CD8-positive, alpha-beta memory T cell (primary cell): ENCODE results near the gene AQR. TPM values are rescaled to one million over a fixed set of nuclear protein-coding genes. Genes with fewer than 3 reads are reported as not detected.

Experiments
- CTCF ChIA-PET: fragments of 350-600 bp; sonication (Branson Sonifier 250); formaldehyde crosslinking; loops from one replicate; lab custom pipeline; 2021; ENCODE audit warnings: antibody characterized with exemption; lab: Charles Lee
- POLR2A ChIA-PET: fragments of 350-600 bp; sonication (Branson Sonifier 250); formaldehyde crosslinking; loops from one replicate; lab custom pipeline; 2021; ENCODE audit warnings: antibody characterized with exemption; lab: Charles Lee
- DNase-seq, 5 donors: peaks; one replicate each; pipeline versions ENCODE4 v3.0.0 to v3.0.0-alpha.2; 2020 to 2022; ENCODE audit warnings: mixed read lengths in 1 of 5
- H3K27ac ChIP-seq: one replicate; pipeline ENCODE4 v1.7.0; 2013; ENCODE audit warnings: low read depth, mild to moderate bottlenecking, low read length, moderate library complexity
- H3K27me3 ChIP-seq: 2 replicates; pipeline ENCODE4 v1.7.0; 2013; ENCODE audit warnings: low read length, mild to moderate bottlenecking; ENCODE audit not compliant: insufficient read depth, poor library complexity, severe bottlenecking
- H3K36me3 ChIP-seq: 2 replicates; pipeline ENCODE4 v1.7.0; 2013; ENCODE audit warnings: mild to moderate bottlenecking, low read length, moderate library complexity; ENCODE audit not compliant: insufficient read depth
- H3K4me1 ChIP-seq: 2 replicates; pipeline ENCODE4 v1.7.0; 2013; ENCODE audit warnings: mild to moderate bottlenecking, low read length, moderate library complexity; ENCODE audit not compliant: insufficient read depth
- H3K4me3 ChIP-seq: 2 replicates; pipeline ENCODE4 v1.7.0; 2013; ENCODE audit warnings: mild to moderate bottlenecking, low read length
- H3K9me3 ChIP-seq: 2 replicates; pipeline ENCODE4 v1.7.0; 2013; ENCODE audit warnings: mild to moderate bottlenecking, low read length
- H3K27ac Mint-ChIP-seq, 8 donors: one replicate each; pipeline ENCODE4 v1.8.0; 2020 to 2021; ENCODE audit warnings: mixed read lengths in 8 of 8, mild to moderate bottlenecking in 6 of 8, inconsistent platforms in 3 of 8, moderate library complexity in 3 of 8
- H3K27me3 Mint-ChIP-seq, 2 donors: one replicate each; pipeline ENCODE4 v1.8.0; 2020 to 2021; ENCODE audit warnings: mixed read lengths in 2 of 2, mild to moderate bottlenecking in 1 of 2, moderate library complexity in 1 of 2
- H3K36me3 Mint-ChIP-seq, 3 donors: one replicate each; pipeline ENCODE4 v1.8.0; 2020 to 2021; ENCODE audit warnings: mixed read lengths in 3 of 3, inconsistent platforms in 1 of 3, mild to moderate bottlenecking in 1 of 3
- H3K4me1 Mint-ChIP-seq, 3 donors: one replicate each; pipeline ENCODE4 v1.8.0; 2020 to 2021; ENCODE audit warnings: mixed read lengths in 3 of 3, inconsistent platforms in 1 of 3, mild to moderate bottlenecking in 1 of 3
- H3K4me3 Mint-ChIP-seq, 7 donors: one replicate each; pipeline ENCODE4 v1.8.0; 2020 to 2021; ENCODE audit warnings: mixed read lengths in 7 of 7, mild to moderate bottlenecking in 6 of 7, moderate library complexity in 4 of 7, inconsistent platforms in 2 of 7
- H3K9me3 Mint-ChIP-seq, 5 donors: one replicate each; pipeline ENCODE4 v1.8.0; 2020 to 2022; ENCODE audit warnings: mixed read lengths in 5 of 5, mild to moderate bottlenecking in 3 of 5, moderate library complexity in 2 of 5, inconsistent platforms in 1 of 5
- polyA plus RNA-seq: library from polyadenylated mRNA; unstranded; fragments of 300-500 nt; fragmentation: Illumina TruSeq; gene quantifications from one replicate; pipeline ENCODE4 v1.2.3, GENCODE V29; 2021
- total RNA-seq, 2 experiments: library from RNA; stranded (reverse); gene quantifications; one replicate each; pipeline ENCODE4 v1.2.3, GENCODE V29; 2021

Gene AQR
- total and polyA plus RNA-seq, 3 experiments from 2014 or later, result 14.8 to 46.0 (median 41.7) TPM

- Histone ChIP-seq H3K4me1 (no peaks in the 10 kb centered on the region), H3K4me3 (no peak overlapping the region), H3K9me3 (no peaks in the 10 kb centered on the region), H3K27ac (no peak overlapping the region), H3K27me3 (no peaks in the 10 kb centered on the region), H3K36me3 (no peaks in the 10 kb centered on the region)
- Mint-ChIP-seq H3K27me3 (peaks cover 5 to 20% of the 10 kb centered on the region in 2 donors), H3K4me3 (no peak overlapping the region), H3K36me3 (no peaks in the 10 kb centered on the region), H3K9me3 (no peaks in the 10 kb centered on the region), H3K27ac (peak overlapping the region in 1 of 8 donors; percentile 49), H3K4me1 (peaks cover 3 to 20% (median 13%) of the 10 kb centered on the region in 3 donors)
- DNase-seq, result no peak
- ChIA-PET CTCF (no interaction called here), POLR2A (no interaction called here)
Observed at GRCh38 chr15:34994925-34995324, 25.4 kb upstream of the AQR start.

GRCh38 chr15:34993877-34994276 is 24.3 kb upstream of the AQR start:
- H3K27me3 Mint-ChIP-seq, result peaks cover 2 to 18% of the 10 kb centered on the region in 2 donors
- H3K36me3 ChIP-seq, result no peaks in the 10 kb centered on the region
- H3K4me1 Mint-ChIP-seq, result peaks cover 6 to 31% (median 22%) of the 10 kb centered on the region in 3 donors
- CTCF ChIA-PET, result no interaction called here
- H3K27ac ChIP-seq, result no peak overlapping the region
- no peak overlapping the region for H3K4me3 ChIP-seq
- no peaks in the 10 kb centered on the region for H3K27me3 ChIP-seq
- no peaks in the 10 kb centered on the region for H3K9me3 ChIP-seq
- H3K9me3 Mint-ChIP-seq, result no peaks in the 10 kb centered on the region
- POLR2A ChIA-PET, result no interaction called here
- H3K36me3 Mint-ChIP-seq, result no peaks in the 10 kb centered on the region
- no peak overlapping the region for H3K4me3 Mint-ChIP-seq
- peak overlapping the region in 1 of 8 donors; percentile 54 for H3K27ac Mint-ChIP-seq
- H3K4me1 ChIP-seq, result peaks cover 8% of the 10 kb centered on the region
- DNase-seq, result no peak

DNA sequence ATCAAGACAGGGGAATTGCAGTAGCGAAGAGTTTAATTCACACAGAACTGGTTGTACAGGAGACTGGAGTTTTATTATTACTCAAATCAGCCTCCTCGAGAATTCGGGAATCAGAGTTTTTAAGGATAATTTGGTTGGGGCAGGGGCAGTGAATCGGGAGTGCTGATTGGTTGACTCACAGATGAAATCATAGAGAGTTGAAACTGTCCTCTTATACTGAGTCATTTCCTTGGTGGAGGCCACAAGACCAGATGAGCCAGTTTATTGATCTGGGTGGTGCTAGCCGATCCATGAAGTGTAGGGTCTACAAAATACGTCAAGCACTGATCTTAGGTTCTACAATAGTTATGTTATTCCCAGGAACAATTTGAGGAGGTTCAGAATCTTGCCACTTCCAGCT is 23.9 kb upstream of the AQR start:
- Mint-ChIP-seq H3K9me3 (no peaks in the 10 kb centered on the region), H3K4me3 (no peak overlapping the region), H3K4me1 (peaks cover 10 to 34% (median 27%) of the 10 kb centered on the region in 3 donors), H3K27ac (peak overlapping the region in 2 of 8 donors; percentile 19 to 54), H3K27me3 (peaks cover 2 to 14% of the 10 kb centered on the region in 2 donors), H3K36me3 (peaks cover 0 to 3% (median 0%) of the 10 kb centered on the region in 3 donors)
- Histone ChIP-seq H3K4me1 (peaks cover 9% of the 10 kb centered on the region), H3K4me3 (no peak overlapping the region), H3K27me3 (no peaks in the 10 kb centered on the region), H3K27ac (no peak overlapping the region), H3K9me3 (no peaks in the 10 kb centered on the region), H3K36me3 (no peaks in the 10 kb centered on the region)
- CTCF ChIA-PET, result no interaction called here
- no peak for DNase-seq
- POLR2A ChIA-PET, result no interaction called here

DNA sequence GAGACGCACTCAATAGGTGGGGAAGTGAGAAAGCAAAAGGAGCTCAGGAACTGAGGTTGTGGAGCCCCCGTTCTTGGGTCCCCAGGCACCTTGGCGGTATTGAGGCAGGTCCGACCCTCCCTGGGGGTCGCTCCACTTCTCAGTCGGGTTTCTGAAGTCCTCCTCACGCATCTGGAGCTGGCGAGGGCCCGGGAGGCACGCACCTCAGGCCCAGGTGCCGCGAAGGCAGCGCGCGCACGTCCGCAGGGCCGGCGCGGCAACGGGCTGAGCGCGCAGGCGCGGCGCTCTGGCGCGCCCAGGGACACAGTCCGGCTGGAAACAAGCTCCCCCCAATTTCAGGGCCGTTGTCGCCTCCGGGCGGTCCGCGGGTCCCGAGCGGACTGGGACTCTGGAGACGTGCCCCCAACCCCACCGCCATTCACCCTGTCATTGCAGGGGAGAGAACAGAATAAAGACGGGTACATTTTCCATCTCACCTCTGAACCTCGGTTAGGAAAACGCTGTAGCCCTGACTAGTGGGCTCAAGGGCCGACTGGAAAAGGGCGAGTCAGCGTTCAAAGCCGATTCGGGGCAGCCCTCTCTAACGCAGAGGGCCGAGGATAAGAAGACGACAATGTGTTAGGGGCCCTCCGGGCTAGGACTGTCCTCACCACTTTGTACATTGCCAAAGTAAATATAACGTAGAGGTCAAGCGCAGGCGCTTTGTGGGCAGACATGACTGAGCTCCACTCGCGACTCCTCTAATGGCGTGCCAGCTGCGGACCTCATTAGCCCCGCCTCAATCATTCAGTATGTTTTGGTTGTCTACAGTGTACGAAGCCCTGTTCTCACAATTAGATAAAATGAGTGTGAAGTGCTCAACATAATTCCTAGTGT is 18.7 kb upstream of the AQR start, which contains the start of gene ZNF770:
ZNF770 (minus strand) TSS at position 261 of the 876 bp plus-strand sequence. CDS start 4,853 bp downstream, outside the sequence.
- Histone ChIP-seq H3K27ac (peak within 1 kb of the TSS; percentile 98), H3K36me3 (no peaks in the 10 kb centered on the region), H3K9me3 (no peaks in the 10 kb centered on the region), H3K27me3 (no peaks in the 10 kb centered on the region), H3K4me3 (peak within 1 kb of the TSS; percentile 97), H3K4me1 (peaks cover 23% of the 10 kb centered on the region)
- Mint-ChIP-seq H3K9me3 (no peaks in the 10 kb centered on the region), H3K4me1 (peaks cover 37 to 57% (median 55%) of the 10 kb centered on the region in 3 donors), H3K36me3 (peaks cover 0 to 38% (median 0%) of the 10 kb centered on the region in 3 donors), H3K27me3 (peaks cover 0 to under 1% of the 10 kb centered on the region in 2 donors), H3K4me3 (peak within 1 kb of the TSS; percentile 96 to 100 (median 99)), H3K27ac (peak within 1 kb of the TSS; percentile 98 to 100 (median 99))
- POLR2A ChIA-PET, result interaction anchor here (0.7 to 4.6 kb wide), 8 partner anchors 14 to 887 kb away, joined by 3 to 71 read pairs (median 4); partner anchors contain the start of genes AQR, DPH6, EMC4 and EMC7
- CTCF ChIA-PET, result interaction anchor here (0.8 to 7.4 kb wide), 3 partner anchors 16 to 31 kb away, joined by 3 to 77 read pairs (median 3); partner anchors contain the start of gene AQR
- DNase-seq, result peak; percentile 69 to 86 (median 83)

DNA sequence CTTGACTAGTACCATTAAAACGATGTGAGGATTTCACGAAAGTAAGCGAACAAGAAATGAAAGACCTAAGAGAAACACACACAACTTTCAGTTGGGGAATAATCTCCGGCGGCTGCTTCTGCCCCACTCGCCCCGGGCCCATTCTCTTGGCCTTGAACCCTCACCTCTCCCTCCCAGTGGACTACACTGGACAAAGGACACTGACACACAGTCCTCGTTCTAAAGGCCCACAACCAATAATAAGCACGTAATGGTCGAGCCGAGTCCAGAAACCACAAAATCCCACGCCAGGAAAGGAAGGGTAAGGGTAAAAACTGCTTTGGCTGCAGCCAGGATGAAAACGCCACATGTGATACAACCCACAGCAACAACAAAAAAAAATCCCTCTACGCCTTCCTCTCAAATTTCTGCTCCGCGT is 18.1 kb upstream of the AQR start:
- Mint-ChIP-seq H3K27me3 (no peaks in the 10 kb centered on the region), H3K9me3 (no peaks in the 10 kb centered on the region), H3K36me3 (peaks cover 0 to 45% (median under 1%) of the 10 kb centered on the region in 3 donors), H3K4me1 (peaks cover 37 to 55% (median 52%) of the 10 kb centered on the region in 3 donors), H3K4me3 (peak overlapping the region; percentile 96 to 100 (median 99)), H3K27ac (peak overlapping the region; percentile 98 to 100 (median 99))
- Histone ChIP-seq H3K9me3 (no peaks in the 10 kb centered on the region), H3K4me1 (peaks cover 23% of the 10 kb centered on the region), H3K27me3 (no peaks in the 10 kb centered on the region), H3K4me3 (peak overlapping the region; percentile 97), H3K36me3 (peaks cover 4% of the 10 kb centered on the region), H3K27ac (peak overlapping the region; percentile 98)
- POLR2A ChIA-PET, result interaction anchor here (0.7 to 4.6 kb wide), 6 partner anchors 13 to 886 kb away, joined by 3 to 71 read pairs (median 4); partner anchors contain the start of genes AQR, DPH6, EMC4 and EMC7
- CTCF ChIA-PET, result interaction anchor here (0.8 to 7.4 kb wide), 3 partner anchors 15 to 30 kb away, joined by 3 to 77 read pairs (median 3); partner anchors contain the start of gene AQR
- no peak for DNase-seq

- CTCF ChIA-PET, result interaction anchor here (7.4 kb wide), 1 partner anchor 17 kb away, joined by 77 read pairs; the partner anchor contains the start of gene AQR
- Mint-ChIP-seq H3K27me3 (no peaks in the 10 kb centered on the region), H3K27ac (peak overlapping the region; percentile 98 to 100 (median 99)), H3K4me3 (peak overlapping the region; percentile 96 to 100 (median 99)), H3K9me3 (no peaks in the 10 kb centered on the region), H3K4me1 (peaks cover 37 to 57% (median 54%) of the 10 kb centered on the region in 3 donors), H3K36me3 (peaks cover 0 to 52% (median 6%) of the 10 kb centered on the region in 3 donors)
- peaks cover 8% of the 10 kb centered on the region for H3K36me3 ChIP-seq
- POLR2A ChIA-PET, result interaction anchor here (0.8 to 4.6 kb wide), 2 partner anchors 17 to 22 kb away, joined by 6 to 71 read pairs; partner anchors contain the start of gene AQR
- H3K4me3 ChIP-seq, result peak overlapping the region; percentile 97
- no peaks in the 10 kb centered on the region for H3K9me3 ChIP-seq
- H3K27me3 ChIP-seq, result no peaks in the 10 kb centered on the region
- peak overlapping the region; percentile 98 for H3K27ac ChIP-seq
- no peak for DNase-seq
- peaks cover 23% of the 10 kb centered on the region for H3K4me1 ChIP-seq
Observed at GRCh38 chr15:34986771-34987480, 17.4 kb upstream of the AQR start.

DNA sequence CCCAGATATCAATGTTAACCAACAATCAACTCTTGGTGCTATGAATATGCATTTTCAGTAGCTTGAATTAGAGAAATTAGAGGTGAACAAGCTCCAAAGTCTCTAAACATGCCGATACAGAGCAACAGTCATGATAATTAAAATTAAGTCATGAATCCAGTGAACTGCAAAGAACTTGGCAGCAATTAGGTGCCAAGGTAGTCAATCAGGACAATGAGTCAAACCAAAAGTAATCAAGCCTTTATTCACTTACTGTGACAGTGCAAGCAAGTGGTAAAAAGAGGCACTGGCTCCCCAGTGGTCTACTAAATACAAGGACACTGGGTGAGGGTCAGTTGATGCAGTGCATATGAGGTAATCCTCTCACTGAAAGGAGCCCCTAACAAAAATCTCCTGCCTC is 16.8 kb upstream of the AQR start:
- peaks cover 39 to 63% (median 60%) of the 10 kb centered on the region in 3 donors for H3K4me1 Mint-ChIP-seq
- Histone ChIP-seq H3K27ac (peak overlapping the region; percentile 98), H3K36me3 (peaks cover 8% of the 10 kb centered on the region), H3K4me3 (peak overlapping the region; percentile 97), H3K4me1 (peaks cover 23% of the 10 kb centered on the region), H3K9me3 (no peaks in the 10 kb centered on the region), H3K27me3 (no peaks in the 10 kb centered on the region)
- DNase-seq, result no peak
- POLR2A ChIA-PET, result interaction anchor here (4.6 kb wide), 1 partner anchor 17 kb away, joined by 71 read pairs; the partner anchor contains the start of gene AQR
- peak overlapping the region in 7 of 8 donors; percentile 84 to 100 (median 99) for H3K27ac Mint-ChIP-seq
- peak overlapping the region; percentile 96 to 100 (median 99) for H3K4me3 Mint-ChIP-seq
- H3K9me3 Mint-ChIP-seq, result no peaks in the 10 kb centered on the region
- no peaks in the 10 kb centered on the region for H3K27me3 Mint-ChIP-seq
- CTCF ChIA-PET, result interaction anchor here (7.4 kb wide), 1 partner anchor 17 kb away, joined by 77 read pairs; the partner anchor contains the start of gene AQR
- peaks cover 0 to 58% (median 11%) of the 10 kb centered on the region in 3 donors for H3K36me3 Mint-ChIP-seq
